ENCODE measurements around the gene SLFN14.
"Not testable (repeated sequence)": the region's sequence is repeated elsewhere in the genome, so short reads cannot be mapped to it uniquely, and the experiment has no call there.

Gene SLFN14

GRCh38 chr17:35537601-35538141 lies 22.9 kb downstream of the SLFN14 start, which contains the start of gene SLFN12L:
Gene SLFN12L (minus strand): TSS chr17:35537678. CDS start chr17:35522364, 15,314 bp downstream.
- H3K27ac ChIP-seq, result no peak within 1 kb of the TSS
- TF ChIP-seq ZFX (IDR thresholded peaks at IDR 0.05) (no peak), CTCF (conservative IDR thresholded peaks at IDR 0.05) (no peak)

- no peak overlapping the region for H3K27ac ChIP-seq
- no peak for TF ChIP-seq CTCF (conservative IDR thresholded peaks at IDR 0.05)
- TF ChIP-seq ZFX (IDR thresholded peaks at IDR 0.05), result no peak
Measured at GRCh38 chr17:35536664-35537171, 23.9 kb downstream of the SLFN14 start.

GRCh38 chr17:35535406-35535805 lies 25.2 kb downstream of the SLFN14 start:
- H3K27ac ChIP-seq, result not testable (repeated sequence)

- TF ChIP-seq CTCF (conservative IDR thresholded peaks at IDR 0.05), result no peak
- no peak for TF ChIP-seq ZFX (IDR thresholded peaks at IDR 0.05)
- no peak overlapping the region for H3K27ac ChIP-seq
Measured at GRCh38 chr17:35534576-35535093, 26.0 kb downstream of the SLFN14 start.

- no peak overlapping the region for H3K27ac ChIP-seq
- TF ChIP-seq ZFX (IDR thresholded peaks at IDR 0.05) (no peak), CTCF (conservative IDR thresholded peaks at IDR 0.05) (no peak)
Measured at GRCh38 chr17:35531160-35531559, 29.5 kb downstream of the SLFN14 start.

GRCh38 chr17:35529866-35530265 lies 30.8 kb downstream of the SLFN14 start:
- TF ChIP-seq ZFX (IDR thresholded peaks at IDR 0.05) (no peak), CTCF (conservative IDR thresholded peaks at IDR 0.05) (no peak)
- H3K27ac ChIP-seq, result no peak overlapping the region

- H3K27ac ChIP-seq, result not testable (repeated sequence)
Measured at GRCh38 chr17:35529326-35529725, 31.3 kb downstream of the SLFN14 start.

- no peak overlapping the region for H3K27ac ChIP-seq
- no peak for TF ChIP-seq ZFX (IDR thresholded peaks at IDR 0.05)
- TF ChIP-seq CTCF (conservative IDR thresholded peaks at IDR 0.05), result no peak
Measured at GRCh38 chr17:35523296-35523695, 37.3 kb downstream of the SLFN14 start.

- H3K27ac ChIP-seq, result not testable (repeated sequence)
Measured at GRCh38 chr17:35521654-35522256, 38.9 kb downstream of the SLFN14 start.

Data from C4-2B (cell line).